A549 (cell line): ENCODE results near the gene PPP1R14B. TPM values are rescaled to one million over a fixed set of nuclear protein-coding genes. Genes with fewer than 3 reads are reported as not detected.

ENCODE experiments used
- ATAC-seq, 2 experiments: fragments of 200-7000 bp in 1 of 2; fragments of >200 bp in 1 of 2; cut with Nextera tagmentation in 1 of 2; cut with Tn5 transposase in 1 of 2; 3 replicates each; pipeline versions ENCODE4 v1.8.0 to v1.9.1; 2018 to 2020; ENCODE audit warnings: mild to moderate bottlenecking in 1 of 2, moderate library complexity in 1 of 2
- CTCF ChIA-PET: fragments of 300-600 bp; sonication (Branson Sonifier 250); formaldehyde crosslinking; extraction: SDS; loops from one replicate; lab custom pipeline; 2021; ENCODE audit warnings: antibody characterized with exemption, inconsistent platforms; lab: Yijun Ruan, JAX
- POLR2A ChIA-PET: fragments of 350-600 bp; formaldehyde crosslinking; extraction: SDS; loops from one replicate; lab custom pipeline; 2021; ENCODE audit warnings: antibody characterized with exemption, inconsistent platforms; lab: Yijun Ruan, JAX
- DNase-seq, 2 experiments: peaks; one replicate each; pipeline versions ENCODE4 v3.0.0 to v3.0.0-alpha.2; 2011 to 2016; ENCODE audit warnings: low read depth in 1 of 2, low spot score in 1 of 2
- FAIRE-seq: peaks from 2 replicates; lab custom pipeline; 2011; peaks lifted over from hg19 to GRCh38; lab: Jason Lieb, UNC
- H3K27ac ChIP-seq, 2 experiments: fragments of >200 bp; sonication (Bioruptor Twin); formaldehyde crosslinking; 3 replicates each; pipeline ENCODE4 v1.5.1; 2016 to 2017
- H3K4me1 ChIP-seq: fragments of >200 bp; sonication (Bioruptor Twin); formaldehyde crosslinking; 3 replicates; pipeline ENCODE4 v1.6.1; 2016
- H3K4me2 ChIP-seq: fragments of >200 bp; sonication (Bioruptor Twin); formaldehyde crosslinking; 3 replicates; pipeline ENCODE4 v1.6.1; 2016
- H3K4me3 ChIP-seq: fragments of >200 bp; sonication (Bioruptor Twin); formaldehyde crosslinking; 3 replicates; pipeline ENCODE4 v1.5.1; 2016
- H3K9me3 ChIP-seq: fragments of >200 bp; sonication (Bioruptor Twin); formaldehyde crosslinking; 3 replicates; pipeline ENCODE4 v1.6.1; 2016
- BCL3 ChIP-seq: fragments of >200 bp; sonication (Bioruptor Twin); formaldehyde crosslinking; IDR thresholded peaks from 3 replicates; pipeline ENCODE4 v1.6.1; 2016
- BHLHE40 ChIP-seq: IDR thresholded peaks from 2 replicates; pipeline ENCODE4 v1.6.1; 2012; ENCODE audit warnings: low read depth, low read length, inconsistent platforms
- CBX2 ChIP-seq: fragments of 200-600 bp; sonication (generic); IDR thresholded peaks from 2 replicates; pipeline ENCODE4 v1.6.1; 2016; ENCODE audit warnings: low read depth, mild to moderate bottlenecking, borderline replicate concordance
- CBX8 ChIP-seq: fragments of 200-600 bp; sonication (generic); IDR thresholded peaks from 2 replicates; pipeline ENCODE4 v1.6.1; 2016
- CEBPB ChIP-seq, 2 experiments: fragments of >200 bp in 1 of 2; sonication (Bioruptor Twin) in 1 of 2; formaldehyde crosslinking in 1 of 2; IDR thresholded peaks; 2 replicates each; pipeline ENCODE4 v1.6.1; 2012 to 2016
- FOSL2 ChIP-seq, 2 experiments: fragments of 450-650 bp in 1 of 2; fragments of >200 bp in 1 of 2; sonication (Bioruptor Twin) in 1 of 2; formaldehyde crosslinking; IDR thresholded peaks; 2 replicates each; pipeline versions ENCODE4 v1.5.0 to v1.6.1; 2016 to 2020; ENCODE audit warnings: mild to moderate bottlenecking in 1 of 2, moderate library complexity in 1 of 2
- HDAC2 ChIP-seq: fragments of 200-600 bp; sonication (generic); IDR thresholded peaks from 2 replicates; pipeline ENCODE4 v1.6.1; 2016
- HES2 ChIP-seq: fragments of >200 bp; sonication (Bioruptor Twin); formaldehyde crosslinking; IDR thresholded peaks from 2 replicates; pipeline ENCODE4 v1.6.1; 2016
- JUN ChIP-seq, 2 experiments: fragments of >200 bp; sonication (Bioruptor Twin); formaldehyde crosslinking; IDR thresholded peaks; 2 replicates in 1 of 2; 3 replicates in 1 of 2; pipeline ENCODE4 v1.6.1; 2016 to 2017
- KDM1A ChIP-seq: fragments of 200-600 bp; sonication (generic); IDR thresholded peaks from 2 replicates; pipeline ENCODE4 v1.6.1; 2016; ENCODE audit warnings: low read depth, mild to moderate bottlenecking
- NPAS2 ChIP-seq: fragments of 250-450 bp; sonication (Bioruptor Pico); IDR thresholded peaks from 2 replicates; pipeline ENCODE4 v1.8.0; 2022; ENCODE audit warnings: mild to moderate bottlenecking, moderate library complexity, borderline replicate concordance
- NR3C1 ChIP-seq: fragments of >200 bp; sonication (Bioruptor Twin); formaldehyde crosslinking; IDR thresholded peaks from 3 replicates; pipeline ENCODE4 v1.6.1; 2017
- PHF8 ChIP-seq: fragments of 200-600 bp; sonication (generic); IDR thresholded peaks from 2 replicates; pipeline ENCODE4 v1.6.1; 2016; ENCODE audit warnings: low read depth, mild to moderate bottlenecking, antibody characterized with exemption, moderate library complexity, borderline replicate concordance
- POLR2A ChIP-seq: IDR thresholded peaks from 2 replicates; pipeline ENCODE4 v1.6.1; 2012; ENCODE audit warnings: mild to moderate bottlenecking, low read length
- REST ChIP-seq: fragments of 200-600 bp; sonication (generic); IDR thresholded peaks from 2 replicates; pipeline ENCODE4 v1.6.1; 2016; ENCODE audit warnings: antibody characterized with exemption, mild to moderate bottlenecking, moderate library complexity
- ZFP36 ChIP-seq: fragments of 450-650 bp; IDR thresholded peaks from 2 replicates; pipeline ENCODE4 v1.6.1; 2014; ENCODE audit warnings: borderline replicate concordance; ENCODE audit not compliant: partially characterized antibody
- WGBS: methylation state at CpG from one replicate; pipeline ENCODE4 v1.1.6; 2017; ENCODE audit errors: missing lambda C conversion rate; 5-methylcytosine and 5-hydroxymethylcytosine counted together
- polyA plus RNA-seq, 4 experiments: library from polyadenylated mRNA; depleted of rRNA in 3 of 4; stranded (reverse); fragments of >200 nt; fragmentation: RNase III in 1 of 4; extraction: RNeasy Plus Mini Kit Qiagen cat#74134 plus additional on column Dnase treatment in 1 of 4; gene quantifications; 2 replicates in 3 of 4; 3 replicates in 1 of 4; pipeline ENCODE4 v1.2.3, GENCODE V29; 2011 to 2017
- TF ChIP-seq, protein P1 (sequence below): IDR thresholded peaks from 2 replicates; pipeline ENCODE4 v1.6.1; 2012
- TF ChIP-seq, protein P2 (sequence below): fragments of 150-350 bp; IDR thresholded peaks from 2 replicates; pipeline ENCODE4 v1.6.1; 2014; ENCODE audit warnings: low read depth, mild to moderate bottlenecking, low read length

The PPP1R14B gene
- polyA plus RNA-seq, 2 of the 4 experiments (the other 2 are of a cell fraction) = 152 to 154 TPM

DNA sequence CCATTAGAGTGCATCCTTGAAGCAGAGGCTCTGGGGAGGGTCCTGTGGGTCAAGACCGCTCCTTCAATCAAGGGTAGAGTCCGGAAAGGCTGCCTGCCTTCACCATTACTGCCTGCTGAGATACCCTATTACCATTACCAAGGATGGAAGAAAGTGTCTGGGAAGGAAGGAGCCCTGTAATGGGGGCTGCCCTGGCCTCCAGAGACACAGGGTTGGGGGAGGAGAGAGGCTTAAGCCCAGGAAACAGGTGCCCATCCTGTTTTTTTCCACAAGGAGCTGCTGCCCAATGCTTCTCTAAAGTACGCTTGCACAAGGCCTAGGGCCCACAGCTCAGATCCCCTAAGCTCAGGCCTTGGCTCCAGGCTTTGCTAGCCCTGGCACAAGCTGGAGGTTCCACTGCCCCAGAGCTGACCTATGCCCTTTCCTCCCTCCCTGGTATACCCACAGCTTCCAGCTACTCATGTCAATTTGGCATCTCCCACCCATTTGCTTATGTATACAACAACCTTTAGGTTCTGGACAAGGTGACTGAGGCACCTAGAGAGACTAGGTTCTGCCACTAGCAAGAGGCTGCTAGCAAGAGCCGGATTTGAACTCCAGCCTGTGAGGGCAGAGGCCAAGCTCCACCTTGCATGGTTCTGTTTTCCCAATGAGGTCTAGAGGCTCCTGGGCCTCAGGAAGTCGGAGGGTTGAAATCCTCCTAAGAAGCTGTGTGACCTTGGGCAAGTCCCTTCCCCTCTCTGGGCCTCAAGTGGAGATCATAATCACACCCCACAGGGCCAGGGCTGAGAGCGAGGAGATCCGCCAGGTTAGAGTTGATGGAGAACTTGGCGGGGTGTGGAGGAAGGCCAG is 3.0 kb upstream of the PPP1R14B start:
- Histone ChIP-seq H3K9me3 (no peaks in the 10 kb centered on the region), H3K4me2 (no peak overlapping the region), H3K4me1 (peaks cover 32% of the 10 kb centered on the region), H3K4me3 (no peak overlapping the region), H3K27ac (peak overlapping the region in 1 of 2 experiments; percentile 94; a peak in 1 of 6 replicates)
- DNase-seq (no peak), FAIRE-seq (no peak), ATAC-seq (no peak)
- POLR2A ChIA-PET = interaction anchor here (0.8 to 1.6 kb wide), 4 partner anchors 9 to 64 kb away, joined by 3 to 5 read pairs (median 4); partner anchors contain the start of genes FKBP2 and STIP1
- CTCF ChIA-PET = interaction anchor here (1.0 to 12.2 kb wide), 19 partner anchors 7 to 105 kb away, joined by 3 to 220 read pairs (median 10); partner anchors contain the start of genes BAD, CATSPERZ, ESRRA and FERMT3
- 77% methylated on average over 7 of the region's 8 CpGs for WGBS
- TF ChIP-seq KDM1A (peak; percentile 81; the same call in 1 of the 2 replicates), ZFP36 (peak; percentile 87), FOSL2 (IDR thresholded peaks at IDR 0.05) (no peak), FOSL2 (CRISPR knock-in tag; IDR thresholded peaks at IDR 0.05) (no peak), JUN (IDR thresholded peaks at IDR 0.05) (no peak)

DNA sequence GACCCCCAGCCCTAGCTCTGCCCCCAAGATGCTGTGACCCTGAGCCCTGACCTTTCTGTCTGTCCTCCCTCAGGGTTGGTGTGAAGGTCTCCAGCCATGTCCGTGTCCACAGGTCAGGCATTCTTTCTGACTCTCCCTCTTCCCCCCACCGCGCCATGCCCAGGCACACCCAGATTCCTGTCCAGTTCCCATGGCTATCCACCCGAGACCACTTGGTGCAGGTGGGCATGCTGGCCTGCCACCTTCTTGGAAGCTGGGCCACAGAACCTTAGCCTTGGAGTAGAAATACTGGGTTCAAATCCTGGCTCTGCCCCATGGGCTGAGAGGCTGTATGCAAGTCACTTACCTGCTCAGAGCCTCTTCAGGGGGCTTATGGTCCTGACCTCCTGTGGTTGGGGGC is 2.3 kb upstream of the PPP1R14B start:
- no peak overlapping the region for H3K4me2 ChIP-seq
- ChIA-PET CTCF (interaction anchor here (2.2 to 12.2 kb wide), 6 partner anchors 13 to 104 kb away, joined by 7 to 220 read pairs (median 19); partner anchors contain the start of genes CATSPERZ and ESRRA), POLR2A (interaction anchor here (1.6 kb wide), 1 partner anchor 21 kb away, joined by 5 read pairs; no protein-coding TSS in a partner anchor)
- no peak for DNase-seq
- H3K4me1 ChIP-seq = peaks cover 40% of the 10 kb centered on the region
- no peak for ATAC-seq
- H3K27ac ChIP-seq = peak overlapping the region in 1 of 2 experiments; percentile 99; a peak in 2 of 6 replicates
- no peak for FAIRE-seq
- no peak overlapping the region for H3K4me3 ChIP-seq
- TF ChIP-seq, protein P1, sequence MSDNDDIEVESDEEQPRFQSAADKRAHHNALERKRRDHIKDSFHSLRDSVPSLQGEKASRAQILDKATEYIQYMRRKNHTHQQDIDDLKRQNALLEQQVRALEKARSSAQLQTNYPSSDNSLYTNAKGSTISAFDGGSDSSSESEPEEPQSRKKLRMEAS = no peak
- TF ChIP-seq HDAC2 = no peak
- 90% methylated on average over 4 of the region's 4 CpGs for WGBS
- no peaks in the 10 kb centered on the region for H3K9me3 ChIP-seq

GRCh38 chr11:64248578-64248977 is 1.8 kb upstream of the PPP1R14B start:
- CTCF ChIA-PET = interaction anchor here (3.1 to 12.2 kb wide), 3 partner anchors 12 to 55 kb away, joined by 12 to 220 read pairs (median 206); partner anchors contain the start of genes CATSPERZ and ESRRA

GRCh38 chr11:64247729-64248531 is 1.2 kb upstream of the PPP1R14B start:
- peaks cover 44% of the 10 kb centered on the region for H3K4me1 ChIP-seq
- peak overlapping the region; percentile 84 for H3K4me3 ChIP-seq
- no peaks in the 10 kb centered on the region for H3K9me3 ChIP-seq
- WGBS = 56% methylated on average over 29 of the region's 31 CpGs
- CTCF ChIA-PET = interaction anchor here (1.4 to 12.2 kb wide), 5 partner anchors 8 to 107 kb away, joined by 4 to 220 read pairs (median 12); partner anchors contain the start of genes CATSPERZ and ESRRA
- FAIRE-seq = no peak
- no peak for DNase-seq
- POLR2A ChIA-PET = interaction anchor here (0.6 to 6.0 kb wide), 5 partner anchors 9 to 62 kb away, joined by 3 to 53 read pairs (median 5); partner anchors contain the start of genes NUDT22, STIP1 and TRPT1
- peak overlapping the region; percentile 100 for H3K4me2 ChIP-seq
- ATAC-seq = no peak
- TF ChIP-seq BHLHE40 (no peak), JUN (IDR thresholded peaks at IDR 0.05) (no peak), NPAS2 (no peak), CBX2 (no peak), PHF8 (no peak), BCL3 (no peak), CEBPB (IDR thresholded peaks at IDR 0.05) (no peak), CBX8 (no peak), REST (no peak)
- TF ChIP-seq, protein P2, sequence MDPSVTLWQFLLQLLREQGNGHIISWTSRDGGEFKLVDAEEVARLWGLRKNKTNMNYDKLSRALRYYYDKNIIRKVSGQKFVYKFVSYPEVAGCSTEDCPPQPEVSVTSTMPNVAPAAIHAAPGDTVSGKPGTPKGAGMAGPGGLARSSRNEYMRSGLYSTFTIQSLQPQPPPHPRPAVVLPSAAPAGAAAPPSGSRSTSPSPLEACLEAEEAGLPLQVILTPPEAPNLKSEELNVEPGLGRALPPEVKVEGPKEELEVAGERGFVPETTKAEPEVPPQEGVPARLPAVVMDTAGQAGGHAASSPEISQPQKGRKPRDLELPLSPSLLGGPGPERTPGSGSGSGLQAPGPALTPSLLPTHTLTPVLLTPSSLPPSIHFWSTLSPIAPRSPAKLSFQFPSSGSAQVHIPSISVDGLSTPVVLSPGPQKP = no peak
- peak overlapping the region; percentile 99 to 100 for H3K27ac ChIP-seq

More at GRCh38 chr11:64248578-64248977, 1.8 kb upstream of the PPP1R14B start:
- ATAC-seq (no peak), DNase-seq (no peak), FAIRE-seq (no peak)
- Histone ChIP-seq H3K4me3 (no peak overlapping the region), H3K4me1 (peaks cover 44% of the 10 kb centered on the region), H3K4me2 (no peak overlapping the region), H3K27ac (peak overlapping the region in 1 of 2 experiments; percentile 99; a peak in 2 of 6 replicates), H3K9me3 (no peaks in the 10 kb centered on the region)
- TF ChIP-seq POLR2A (peak; percentile 10; the same call in 1 of the 2 replicates), NR3C1 (no peak), HES2 (no peak)
- WGBS = 83% methylated on average over 6 of the region's 7 CpGs
- POLR2A ChIA-PET = no interaction called here
